ENCODE data around the gene RNU2-1. TPM values are rescaled to one million over a fixed set of nuclear protein-coding genes. Genes with fewer than 3 reads are reported as not detected.

Gene RNU2-1
- polyA plus RNA-seq, 3 donors, result not detected

- Mint-ChIP-seq H3K4me3 (no peak overlapping the region), H3K27ac (no peak overlapping the region), H3K4me1 (no peaks in the 10 kb centered on the region), H3K27me3 (ENCODE audit: low read depth in 3 of 3) (peaks cover 0 to 2% (median 0%) of the 10 kb centered on the region in 3 donors), H3K36me3 (peaks cover 26 to 49% of the 10 kb centered on the region in 2 donors), H3K9me3 (no peaks in the 10 kb centered on the region)
- no peak overlapping the region for H3K9ac ChIP-seq (ENCODE audit: insufficient read depth, low read length, poor library complexity, severe bottlenecking)
- H3K4me1 ChIP-seq (ENCODE audit: control insufficient read depth in 1 of 2, insufficient read depth in 2 of 2, low read length in 2 of 2), result no peaks in the 10 kb centered on the region
- intact Hi-C loops (cut with micrococcal nuclease), result no loop called here
- no peaks in the 10 kb centered on the region for H3K9me3 ChIP-seq (replicated peaks in 1 of 2; ENCODE audit: control insufficient read depth in 1 of 2, insufficient read depth in 1 of 2, low read length in 2 of 2)
- peaks cover 16% of the 10 kb centered on the region for H4K20me1 ChIP-seq (ENCODE audit: insufficient read depth, low read length)
- H3K4me3 ChIP-seq (replicated peaks in 1 of 3; ENCODE audit: low read depth in 2 of 3, low read length in 3 of 3), result no peak overlapping the region
- no peak overlapping the region for H2AFZ ChIP-seq (ENCODE audit: insufficient read depth, low read depth, low read length, poor library complexity, severe bottlenecking)
- TF ChIP-seq CTCF (IDR thresholded peaks at IDR 0.05), result no peak
- no peaks in the 10 kb centered on the region for H3K27me3 ChIP-seq (ENCODE audit: control insufficient read depth in 2 of 2, insufficient read depth in 2 of 2, low read length in 2 of 2)
- H3K4me2 ChIP-seq (replicated peaks; ENCODE audit: extremely low read depth, low read length, poor library complexity, severe bottlenecking), result no peak overlapping the region
- WGBS (ENCODE audit: insufficient coverage), result 96% methylated on average over 5 of the region's 7 CpGs
- H3K36me3 ChIP-seq (replicated peaks in 1 of 2; ENCODE audit: control insufficient read depth in 1 of 2, insufficient read depth in 2 of 2, low read length in 2 of 2), result peaks cover 29 to 46% of the 10 kb centered on the region in 2 donors
- H3K79me2 ChIP-seq (ENCODE audit: insufficient read depth, low read length), result no peaks in the 10 kb centered on the region
- no peak for DNase-seq
- no peak overlapping the region for H3K27ac ChIP-seq (ENCODE audit: low read depth in 1 of 2, low read length in 2 of 2)
Measured at GRCh38 chr17:43226393-43226792, 7.4 kb downstream of the RNU2-1 start.

GRCh38 chr17:43224146-43224705 lies 9.6 kb downstream of the RNU2-1 start:
- Mint-ChIP-seq H3K36me3 (peaks cover 40 to 64% of the 10 kb centered on the region in 2 donors), H3K27ac (peak overlapping the region in 2 of 7 donors; percentile 9 to 63), H3K4me3 (no peak overlapping the region), H3K9me3 (no peaks in the 10 kb centered on the region), H3K27me3 (ENCODE audit: low read depth in 3 of 3) (peaks cover 0 to 2% (median 0%) of the 10 kb centered on the region in 3 donors), H3K4me1 (peaks cover 2% of the 10 kb centered on the region)
- TF ChIP-seq CTCF (IDR thresholded peaks at IDR 0.05), result no peak
- Histone ChIP-seq H3K9me3 (replicated peaks in 1 of 2; ENCODE audit: control insufficient read depth in 1 of 2, insufficient read depth in 1 of 2, low read length in 2 of 2) (no peaks in the 10 kb centered on the region), H4K20me1 (ENCODE audit: insufficient read depth, low read length) (peaks cover 35% of the 10 kb centered on the region), H3K4me2 (replicated peaks; ENCODE audit: extremely low read depth, low read length, poor library complexity, severe bottlenecking) (no peak overlapping the region), H3K9ac (ENCODE audit: insufficient read depth, low read length, poor library complexity, severe bottlenecking) (no peak overlapping the region), H3K4me1 (ENCODE audit: control insufficient read depth in 1 of 2, insufficient read depth in 2 of 2, low read length in 2 of 2) (no peaks in the 10 kb centered on the region), H3K79me2 (ENCODE audit: insufficient read depth, low read length) (no peaks in the 10 kb centered on the region), H3K4me3 (replicated peaks in 1 of 3; ENCODE audit: low read depth in 2 of 3, low read length in 3 of 3) (no peak overlapping the region), H3K27ac (ENCODE audit: low read depth in 1 of 2, low read length in 2 of 2) (no peak overlapping the region), H3K36me3 (replicated peaks in 1 of 2; ENCODE audit: control insufficient read depth in 1 of 2, insufficient read depth in 2 of 2, low read length in 2 of 2) (peaks cover 43 to 67% of the 10 kb centered on the region in 2 donors), H3K27me3 (ENCODE audit: control insufficient read depth in 2 of 2, insufficient read depth in 2 of 2, low read length in 2 of 2) (no peaks in the 10 kb centered on the region), H2AFZ (ENCODE audit: insufficient read depth, low read depth, low read length, poor library complexity, severe bottlenecking) (no peak overlapping the region)
- intact Hi-C loops (cut with micrococcal nuclease), result no loop called here
- 89% methylated on average over 2 of the region's 7 CpGs for WGBS (ENCODE audit: insufficient coverage)
- DNase-seq, result no peak

Measured in CD14-positive monocyte (primary cell).